Measurements from ENCODE around the gene OR6C65.

OR6C65 gene

DNA sequence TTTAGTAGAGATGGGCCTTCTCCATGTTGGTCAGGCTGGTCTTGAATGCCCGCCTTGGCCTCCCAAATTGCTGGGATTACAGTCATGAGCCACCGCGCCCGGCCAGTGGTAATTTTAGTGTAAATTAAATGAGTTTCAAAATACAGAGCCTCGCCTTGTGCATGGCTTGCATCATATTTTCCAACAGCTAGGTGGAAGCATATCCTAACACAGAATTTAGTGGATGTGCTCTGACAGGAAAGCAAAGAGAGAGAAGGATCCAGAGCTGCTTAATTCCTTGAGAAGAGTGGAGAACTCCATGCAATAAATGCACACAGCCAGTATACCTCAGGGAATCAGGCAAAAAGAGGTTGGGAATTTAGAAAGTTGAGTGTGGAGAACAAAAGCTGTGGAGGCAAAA lies 46.0 kb downstream of the OR6C65 start:
- no peak for DNase-seq (ENCODE audit: low read depth in 2 of 2)

DNA sequence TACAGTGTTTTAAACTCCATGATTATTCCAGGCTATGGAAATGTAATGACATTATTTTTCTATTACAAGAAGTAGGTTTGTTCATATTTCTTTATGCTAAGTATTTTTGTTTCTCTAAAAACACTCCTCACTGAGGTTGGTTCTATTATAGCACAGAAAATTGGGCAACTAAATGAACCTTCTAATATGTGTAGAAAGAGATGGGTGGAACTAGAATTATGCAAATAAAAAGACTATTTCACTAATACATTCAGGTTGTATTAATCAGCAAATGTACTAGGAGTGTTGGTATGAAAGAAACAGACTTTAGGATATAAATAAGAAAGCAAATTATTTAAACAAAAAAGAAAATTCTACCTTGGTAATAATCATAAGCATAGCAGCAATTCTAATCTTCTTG lies 48.5 kb downstream of the OR6C65 start:
- no peak for DNase-seq (ENCODE audit: low read depth in 2 of 2)
